Dedifferentiated amniotic fluid mesenchymal stem cell (primary cell): Measurements from ENCODE around the gene ZNF416.

Experiments
- DNase-seq: peaks from one replicate; pipeline ENCODE4 v3.0.0-alpha.2; 2016; ENCODE audit errors: extremely low spot score

ZNF416 gene

DNA sequence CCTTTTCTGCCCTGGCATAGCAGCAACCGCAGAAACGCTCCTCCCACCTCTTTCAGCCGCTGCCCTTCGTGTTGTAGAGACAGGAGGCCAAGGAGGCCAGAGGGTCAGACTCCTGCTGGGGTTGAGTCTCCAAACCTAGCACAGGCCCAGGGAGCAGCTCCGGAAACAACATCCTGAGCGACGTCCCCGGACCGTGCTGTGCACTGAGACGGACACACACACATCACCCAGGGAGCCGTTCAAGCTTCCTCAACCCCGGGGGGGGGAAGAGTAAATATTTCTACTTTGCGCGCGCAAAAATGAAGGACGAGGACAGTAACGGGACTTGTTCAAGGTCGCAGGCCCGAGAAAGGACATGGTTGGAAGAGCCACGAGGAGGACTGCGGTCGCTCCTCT lies 19.7 kb downstream of the ZNF416 start:
- DNase-seq, result no peak

DNA sequence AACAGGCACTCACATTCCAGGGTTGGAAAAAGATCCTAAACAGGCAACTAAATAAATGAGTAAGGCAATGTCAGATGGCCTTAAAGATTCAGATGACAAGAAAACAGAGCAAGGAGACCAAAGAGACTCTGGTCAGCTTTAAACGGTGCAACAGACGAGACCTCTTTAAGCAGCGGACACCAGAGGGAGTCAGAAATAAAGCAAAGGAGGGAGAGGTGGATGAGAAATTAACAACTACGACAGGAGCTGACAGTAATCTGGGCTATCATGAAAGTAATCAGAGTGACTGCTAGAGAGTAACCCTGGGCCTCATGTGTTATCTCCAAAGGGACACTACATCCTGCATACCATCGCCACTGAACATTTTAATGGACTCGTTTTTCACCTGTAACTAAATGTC lies 20.2 kb downstream of the ZNF416 start:
- DNase-seq, result no peak

DNA sequence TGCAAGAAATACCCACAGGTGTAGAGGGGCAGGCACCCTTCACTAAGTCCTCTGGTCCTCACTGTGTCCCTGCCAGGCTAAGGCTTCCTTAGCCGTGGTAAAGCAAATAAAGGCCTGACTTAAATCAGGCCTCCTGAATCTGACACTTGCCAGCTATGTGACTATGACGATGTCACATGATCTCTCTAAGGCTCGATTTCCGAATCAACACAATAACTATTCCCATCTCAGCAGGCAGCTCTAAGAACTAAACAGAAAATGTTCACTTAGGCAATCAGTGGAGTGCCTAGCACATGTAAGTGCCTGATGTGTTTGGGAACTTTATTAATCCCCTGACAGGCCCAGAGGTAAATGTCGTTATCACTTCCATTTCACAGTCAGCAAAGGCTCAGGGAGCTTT lies 21.1 kb downstream of the ZNF416 start:
- no peak for DNase-seq

DNA sequence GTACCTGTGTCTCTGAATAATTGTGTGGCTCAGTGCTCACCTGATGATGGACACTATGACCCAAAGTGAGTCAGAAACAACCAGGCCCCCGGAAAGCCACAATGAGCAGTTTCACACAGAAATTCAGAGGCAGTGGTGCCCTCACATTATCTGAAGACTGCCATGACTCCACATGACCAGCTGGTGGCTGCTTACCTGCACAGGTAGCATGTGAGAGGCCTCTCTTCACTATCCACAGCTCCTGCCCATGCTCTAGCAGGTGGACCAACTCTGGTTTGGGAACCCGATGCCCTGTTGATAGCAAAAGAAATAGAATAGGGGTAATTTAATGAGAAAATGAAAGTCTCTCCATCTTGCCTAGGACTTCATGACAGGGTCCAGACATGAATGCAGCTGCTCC lies 26.3 kb downstream of the ZNF416 start:
- DNase-seq, result no peak

DNA sequence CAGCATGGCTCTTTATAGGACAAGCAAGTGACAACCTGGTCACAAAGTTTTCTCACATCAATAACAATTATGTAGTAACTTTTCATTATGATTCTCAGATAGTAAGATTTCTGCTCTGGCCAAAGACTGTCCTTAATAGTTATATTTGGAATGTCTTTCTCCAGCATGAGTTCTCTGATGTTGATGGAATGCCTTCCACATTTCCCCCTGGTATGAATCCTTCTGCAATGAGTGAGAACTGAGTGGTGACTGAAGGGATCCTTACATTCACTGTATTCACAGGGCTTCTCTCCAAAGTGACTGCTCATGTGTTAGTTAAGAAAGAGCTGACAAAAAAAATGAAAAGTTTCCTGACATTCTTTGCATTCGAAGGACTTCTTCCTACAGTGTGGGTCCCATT lies 32.2 kb downstream of the ZNF416 start:
- DNase-seq, result no peak

DNA sequence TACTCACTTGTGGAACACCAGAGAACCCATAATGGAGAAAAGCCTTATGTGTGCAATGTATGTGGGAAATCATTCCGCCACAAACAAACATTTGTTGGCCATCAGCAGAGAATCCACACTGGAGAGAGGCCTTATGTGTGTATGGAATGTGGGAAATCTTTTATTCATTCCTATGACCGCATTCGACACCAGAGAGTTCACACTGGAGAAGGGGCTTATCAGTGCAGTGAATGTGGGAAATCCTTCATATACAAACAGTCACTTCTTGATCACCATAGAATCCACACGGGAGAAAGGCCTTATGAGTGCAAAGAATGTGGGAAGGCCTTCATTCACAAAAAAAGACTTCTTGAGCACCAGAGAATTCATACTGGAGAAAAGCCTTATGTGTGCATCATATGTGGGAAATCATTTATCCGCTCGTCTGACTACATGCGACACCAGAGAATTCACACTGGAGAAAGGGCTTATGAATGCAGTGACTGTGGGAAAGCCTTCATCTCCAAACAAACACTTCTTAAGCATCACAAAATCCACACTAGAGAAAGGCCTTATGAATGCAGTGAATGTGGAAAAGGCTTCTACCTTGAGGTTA lies 40.7 kb downstream of the ZNF416 start:
- DNase-seq, result no peak

DNA sequence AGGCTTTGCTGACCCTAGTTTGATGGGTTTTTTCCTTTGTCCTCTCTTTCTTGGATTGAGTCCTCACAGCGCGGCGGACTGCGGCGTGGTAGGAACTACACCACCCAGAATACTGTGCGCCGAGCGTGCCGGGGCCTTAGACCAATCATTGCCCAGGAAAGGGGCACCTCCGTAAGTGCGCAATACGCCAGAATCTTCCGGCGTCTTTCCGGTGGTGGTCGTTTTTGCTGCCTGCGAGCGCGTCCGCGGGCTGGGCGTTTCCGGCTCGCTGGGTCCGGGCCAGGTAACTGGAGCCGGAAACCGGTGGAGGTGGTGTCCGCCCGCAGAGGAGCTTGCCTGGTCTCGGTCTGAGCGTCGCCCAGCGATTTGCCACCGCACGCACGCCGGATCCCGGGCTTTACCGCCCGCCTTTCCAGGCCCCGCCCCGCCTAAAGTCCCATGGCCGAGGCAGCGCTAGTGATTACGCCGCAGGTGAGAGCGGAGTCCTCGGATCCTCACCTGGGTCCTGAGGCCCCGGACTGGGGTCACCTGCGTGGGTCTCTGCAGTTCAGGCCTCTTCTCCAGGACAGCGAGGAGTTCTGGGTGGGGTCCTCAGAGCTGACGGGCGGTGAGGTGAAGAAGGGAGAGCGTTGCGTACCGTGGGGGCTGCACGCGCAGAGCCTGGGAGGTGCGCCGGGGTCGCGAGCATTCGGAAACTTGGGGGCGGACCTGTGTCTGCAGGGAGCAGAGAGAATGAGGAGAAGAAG lies 51.4 kb downstream of the ZNF416 start, which contains the start of gene ZNF549:
Gene ZNF549 (plus strand): TSS at position 221 of the 746 bp plus-strand sequence. CDS start 218 bp downstream, at position 439.
- peak; percentile 90 for DNase-seq
